Heart right ventricle (tissue), 16 donors: ENCODE results near the gene ZNF697. TPM values are rescaled to one million over a fixed set of nuclear protein-coding genes. Genes with fewer than 3 reads are reported as not detected.

ENCODE experiments used
- ATAC-seq, 8 donors: fragments of 200-7000 bp; cut with Tn5 transposase; one replicate each; pipeline ENCODE4 v1.9.1; 2020; ENCODE audit warnings: mild to moderate bottlenecking in 8 of 8, moderate library complexity in 8 of 8, moderate number of reproducible peaks in 1 of 8
- DNase-seq, 2 donors: peaks; one replicate each; pipeline ENCODE4 v3.0.0-alpha.2; 2020
- H3K27ac ChIP-seq, 10 donors: fragments of 200-600 bp; sonication (generic) in 2 of 10; one replicate each; pipeline versions ENCODE4 v1.5.0 to v1.8.0; 2020 to 2022; ENCODE audit warnings: mild to moderate bottlenecking in 3 of 10
- H3K27me3 ChIP-seq, 7 donors: fragments of 200-600 bp; one replicate each; pipeline ENCODE4 v1.8.0; 2021 to 2022; ENCODE audit warnings: mild to moderate bottlenecking in 2 of 7
- H3K36me3 ChIP-seq, 9 donors: fragments of 200-600 bp; sonication (generic) in 1 of 9; one replicate each; pipeline versions ENCODE4 v1.5.0 to v1.8.0; 2020 to 2022; ENCODE audit warnings: mild to moderate bottlenecking in 2 of 9
- H3K4me1 ChIP-seq, 9 donors: fragments of 200-600 bp; sonication (generic) in 1 of 9; one replicate each; pipeline versions ENCODE4 v1.5.0 to v1.8.0; 2020 to 2022; ENCODE audit warnings: mild to moderate bottlenecking in 4 of 9
- H3K4me3 ChIP-seq, 10 donors: fragments of 200-600 bp; sonication (generic) in 2 of 10; one replicate each; pipeline versions ENCODE4 v1.5.0 to v1.8.0; 2020 to 2022; ENCODE audit warnings: mild to moderate bottlenecking in 7 of 10, moderate library complexity in 2 of 10
- H3K9me3 ChIP-seq, 11 donors: fragments of 200-600 bp in 10 of 11; sonication (generic) in 2 of 11; one replicate each; pipeline versions ENCODE4 v1.5.0 to v1.8.0; 2013 to 2022; ENCODE audit warnings: mild to moderate bottlenecking in 2 of 11, control low read depth in 1 of 11, moderate library complexity in 1 of 11
- WGBS, 2 donors: extraction: QIAGEN DNeasy Blood & Tissue Kit; methylation state at CpG; one replicate each; pipeline ENCODE4 v1.1.7; 2013; ENCODE audit warnings: inconsistent platforms in 1 of 2; 5-methylcytosine and 5-hydroxymethylcytosine counted together
- intact Hi-C, 10 donors: fragments of 100-400 bp; cut with DNase I; formaldehyde crosslinking; loops; one replicate each; pipeline versions ENCODE4 v1.11.1 to v1.14.2; 2022
- polyA plus RNA-seq, 2 donors: library from polyadenylated mRNA; stranded (reverse); fragments of 200-250 nt; gene quantifications; one replicate each; pipeline ENCODE4 v1.2.3, GENCODE V29; 2013
- total RNA-seq, 10 donors: library from RNA; stranded (reverse); fragmentation: NEBNext Ultra II Directional in 3 of 10; extraction: Animal tissue kit (Norgen Biotek cat#: 25700) in 3 of 10; gene quantifications; one replicate each; pipeline versions ENCODE4 v1.2.1 to v1.2.4, GENCODE V29; 2021 to 2023
- TF ChIP-seq, protein P1 (sequence below), 9 donors: fragments of 200-600 bp; sonication (generic) in 2 of 9; IDR thresholded peaks; one replicate each; pipeline versions ENCODE4 v1.5.0 to v1.8.0; 2021 to 2022; ENCODE audit warnings: antibody characterized with exemption in 9 of 9, mild to moderate bottlenecking in 5 of 9, moderate library complexity in 1 of 9
- donor health status: Arrhythmogenic right ventricular cardiomyopathy.
- donor health status: ischemic (EF 13 %, LVEDD 7.1; RV severe dilation, severe dysfunction).
- donor health status: healthy with polysubstance abuse.
- donor health status: DM: no; HTN: yes; CAD: no.
- donor health status: DM: no; HTN: no; CAD: no.
- donor health status: ischemic (EF 25% LVEDD 6.9; RV normal size, moderate dysfunction).
- donor health status: ischemic (EF 25% LVEDD 5.7; RV mildly dilated, moderate dysfunction).
- donor health status: healthy.
- donor health status: DM: yes; HTN: yes; CAD: no.
- donor health status: Ischemic cardiomyopathy.
- donor health status: ischemic (EF 35%, LVEDD 5.7; RV mildly dilated, moderate dysfunction).
- donor health status: nonischemic (EF 11% LVEDD 7.7; RV severe dilation, severe dysfunction).
- donor health status: DM: yes; HTN: yes; CAD: no.
- donor health status: PGD.
- donor health status: ischemic (EF 29% LVEDD 5.4; RV normal size, mild dysfunction).
- donor health status: nonischemic (EF 23%, LVEDD 6.1; RV moderate dilation, normal function).

Gene ZNF697
- total and polyA plus RNA-seq, 12 donors: 2.3 to 14.1 (median 10.3) TPM

DNA sequence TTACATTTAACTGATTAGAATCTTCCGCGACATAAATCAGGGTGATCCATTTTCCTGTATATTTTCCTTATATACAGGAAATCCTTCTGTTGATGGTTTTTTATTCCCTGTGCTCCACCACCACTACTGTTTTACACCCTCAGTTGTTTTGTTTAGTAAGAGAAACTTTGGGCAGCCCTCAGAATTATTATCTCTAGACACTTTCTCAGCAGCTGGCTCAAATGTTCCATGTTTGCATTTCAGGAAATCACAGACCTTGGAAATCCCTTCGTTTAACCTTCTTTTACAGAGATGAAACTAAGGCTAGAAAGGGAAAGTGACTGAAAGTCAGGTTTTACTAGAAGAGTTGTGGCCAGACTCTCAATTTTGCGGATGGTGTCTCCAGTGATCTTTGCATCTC, 15.2 kb downstream of the ZNF697 start:
- Histone ChIP-seq H3K27me3 (peaks cover 0 to 17% (median 0%) of the 10 kb centered on the region in 7 donors), H3K36me3 (no peaks in the 10 kb centered on the region), H3K4me1 (peaks cover 18 to 100% (median 81%) of the 10 kb centered on the region in 9 donors), H3K4me3 (no peak overlapping the region), H3K9me3 (no peaks in the 10 kb centered on the region), H3K27ac (peak overlapping the region; percentile 81 to 96 (median 86))
- 47 to 54% methylated on average over 4 of the region's 4 CpGs for WGBS, 2 donors
- ATAC-seq: no peak
- no peak for DNase-seq
- intact Hi-C loops: loop anchor here in 5 of 10 donors (1.0 to 2.0 kb wide), 2 partner anchors 14 kb away; no protein-coding TSS in a partner anchor
- TF ChIP-seq, protein P1, sequence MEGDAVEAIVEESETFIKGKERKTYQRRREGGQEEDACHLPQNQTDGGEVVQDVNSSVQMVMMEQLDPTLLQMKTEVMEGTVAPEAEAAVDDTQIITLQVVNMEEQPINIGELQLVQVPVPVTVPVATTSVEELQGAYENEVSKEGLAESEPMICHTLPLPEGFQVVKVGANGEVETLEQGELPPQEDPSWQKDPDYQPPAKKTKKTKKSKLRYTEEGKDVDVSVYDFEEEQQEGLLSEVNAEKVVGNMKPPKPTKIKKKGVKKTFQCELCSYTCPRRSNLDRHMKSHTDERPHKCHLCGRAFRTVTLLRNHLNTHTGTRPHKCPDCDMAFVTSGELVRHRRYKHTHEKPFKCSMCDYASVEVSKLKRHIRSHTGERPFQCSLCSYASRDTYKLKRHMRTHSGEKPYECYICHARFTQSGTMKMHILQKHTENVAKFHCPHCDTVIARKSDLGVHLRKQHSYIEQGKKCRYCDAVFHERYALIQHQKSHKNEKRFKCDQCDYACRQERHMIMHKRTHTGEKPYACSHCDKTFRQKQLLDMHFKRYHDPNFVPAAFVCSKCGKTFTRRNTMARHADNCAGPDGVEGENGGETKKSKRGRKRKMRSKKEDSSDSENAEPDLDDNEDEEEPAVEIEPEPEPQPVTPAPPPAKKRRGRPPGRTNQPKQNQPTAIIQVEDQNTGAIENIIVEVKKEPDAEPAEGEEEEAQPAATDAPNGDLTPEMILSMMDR (IDR thresholded peaks at IDR 0.05): no peak

DNA sequence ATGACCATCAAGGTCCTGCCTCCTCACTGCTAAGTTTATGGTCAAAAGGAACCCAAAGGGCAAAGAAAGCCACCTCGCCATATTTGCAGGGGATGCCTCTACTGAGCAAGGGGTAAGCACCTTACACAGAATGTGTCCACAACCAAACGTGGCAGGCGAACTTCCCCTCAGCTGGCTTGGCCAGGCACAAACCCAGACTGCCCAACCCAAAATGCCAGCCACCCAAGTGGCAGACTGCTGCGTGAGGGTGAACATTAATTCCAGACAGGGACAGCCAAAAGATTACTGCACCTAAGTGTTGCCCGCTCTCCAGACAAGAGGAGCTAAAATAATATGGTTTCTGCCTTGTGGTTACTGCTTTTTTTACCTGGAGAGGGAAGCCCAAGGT, 16.0 kb downstream of the ZNF697 start:
- Histone ChIP-seq H3K4me1 (peaks cover 18 to 100% (median 82%) of the 10 kb centered on the region in 9 donors), H3K27ac (peak overlapping the region; percentile 81 to 96 (median 86)), H3K9me3 (no peaks in the 10 kb centered on the region), H3K27me3 (peaks cover 0 to 17% (median 0%) of the 10 kb centered on the region in 7 donors), H3K36me3 (no peaks in the 10 kb centered on the region), H3K4me3 (peak overlapping the region in 8 of 10 donors; percentile 23 to 47 (median 42))
- 39 to 40% methylated on average over 5 of the region's 5 CpGs for WGBS, 2 donors
- DNase-seq (peak in 1 of 2 donors; percentile 37), ATAC-seq (peak; percentile 9 to 74 (median 45))
- intact Hi-C loops: loop anchor here in 5 of 10 donors (1.0 to 2.0 kb wide), 2 partner anchors 15 kb away; no protein-coding TSS in a partner anchor
- TF ChIP-seq, protein P1 (IDR thresholded peaks at IDR 0.05): no peak

DNA sequence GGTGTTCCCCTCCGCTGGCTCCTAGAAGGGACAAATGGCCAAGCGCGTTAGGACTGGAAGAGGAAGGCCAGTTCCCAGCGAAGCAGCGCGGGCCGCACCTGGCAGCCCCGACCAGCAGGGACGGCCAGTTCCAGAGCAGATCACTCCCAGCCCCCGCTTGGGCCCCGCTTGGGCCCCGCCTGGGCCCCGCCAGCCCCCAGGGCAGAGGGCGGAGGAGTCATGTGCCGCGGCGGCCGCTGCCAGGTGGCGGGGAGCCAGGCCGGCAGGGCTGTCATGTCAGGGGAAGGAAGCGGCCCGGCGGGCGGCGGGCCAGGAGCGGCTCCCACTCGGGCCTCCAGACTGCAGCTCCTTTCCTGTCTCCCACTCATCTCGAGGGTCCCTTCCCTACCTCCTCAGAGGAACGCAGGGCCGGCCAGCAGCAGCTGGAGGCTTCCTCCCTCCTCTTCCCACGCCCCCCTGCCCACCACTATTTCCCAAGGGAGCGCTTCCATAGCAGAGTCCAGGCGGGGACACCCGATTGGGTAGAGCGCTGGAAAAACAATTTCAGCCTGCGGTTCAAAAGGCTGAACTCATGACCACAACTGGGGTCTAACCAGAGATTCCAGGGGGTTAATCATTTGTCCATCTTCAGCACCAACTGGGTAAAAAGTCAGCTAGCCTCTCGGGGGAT, 16.5 kb downstream of the ZNF697 start:
- Histone ChIP-seq H3K4me1 (peaks cover 18 to 100% (median 81%) of the 10 kb centered on the region in 9 donors), H3K27ac (peak overlapping the region; percentile 81 to 96 (median 86)), H3K27me3 (peaks cover 0 to 17% (median 0%) of the 10 kb centered on the region in 7 donors), H3K9me3 (no peaks in the 10 kb centered on the region), H3K36me3 (no peaks in the 10 kb centered on the region), H3K4me3 (peak overlapping the region in 9 of 10 donors; percentile 23 to 47 (median 41))
- DNase-seq (peak; percentile 92 to 95), ATAC-seq (peak; percentile 94 to 98 (median 95))
- intact Hi-C loops: loop anchor here in 5 of 10 donors (1.0 to 2.0 kb wide), 2 partner anchors 15 to 16 kb away; no protein-coding TSS in a partner anchor
- WGBS, 2 donors: 1 to 2% methylated on average over 36 to 37 of the region's 37 CpGs
- TF ChIP-seq, protein P1 (IDR thresholded peaks at IDR 0.05): peak in 1 of 9 donors; percentile 19

DNA sequence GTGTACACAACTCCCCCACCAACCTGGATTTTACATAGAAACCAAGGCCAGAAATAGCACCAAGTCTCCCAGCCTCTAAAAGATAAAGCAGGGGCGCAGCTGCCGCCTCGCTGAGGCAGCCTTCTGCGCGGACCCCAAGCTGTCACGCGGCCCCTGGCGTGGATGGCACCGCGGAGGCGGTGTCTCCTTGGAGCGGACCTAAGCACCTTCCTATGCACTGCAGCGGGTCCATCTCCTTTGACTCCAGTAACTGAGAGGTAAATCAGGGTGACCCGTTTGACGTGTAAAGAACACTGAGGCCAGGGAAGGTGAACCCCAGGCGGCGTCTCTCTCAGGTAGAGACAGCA, 17.0 kb downstream of the ZNF697 start:
- intact Hi-C loops: no loop called here
- H3K9me3 ChIP-seq: no peaks in the 10 kb centered on the region
- DNase-seq: no peak
- TF ChIP-seq, protein P1 (IDR thresholded peaks at IDR 0.05): no peak
- H3K4me1 ChIP-seq: peaks cover 18 to 100% (median 81%) of the 10 kb centered on the region in 9 donors
- WGBS, 2 donors: 38 to 47% methylated on average over 17 of the region's 17 CpGs
- peaks cover 0 to 3% (median 0%) of the 10 kb centered on the region in 9 donors for H3K36me3 ChIP-seq
- ATAC-seq: peak in 7 of 8 donors; percentile 1 to 46 (median 12)
- H3K4me3 ChIP-seq: peak overlapping the region in 9 of 10 donors; percentile 23 to 47 (median 41)
- H3K27ac ChIP-seq: peak overlapping the region; percentile 81 to 96 (median 86)
- H3K27me3 ChIP-seq: peaks cover 0 to 17% (median 0%) of the 10 kb centered on the region in 7 donors
